Choroid plexus epithelial cell (primary cell): ENCODE data around the gene CLEC10A.

Experiments used
- DNase-seq: peaks from one replicate; pipeline ENCODE4 v3.0.0-alpha.2; 2010; ENCODE audit warnings: low read depth
- H3K4me3 ChIP-seq: 2 replicates; pipeline ENCODE4 v1.5.1; 2011; ENCODE audit warnings: low read depth, mild to moderate bottlenecking, control low read depth, low read length, moderate library complexity
- CTCF ChIP-seq: conservative IDR thresholded peaks from 2 replicates; pipeline ENCODE4 v1.5.1; 2011; ENCODE audit warnings: low read depth, mild to moderate bottlenecking, control low read depth, inconsistent platforms, low read length, moderate library complexity

Gene CLEC10A

GRCh38 chr17:7041607-7042500 is 38.2 kb downstream of the CLEC10A start:
- no peak for DNase-seq
- no peak for TF ChIP-seq CTCF
- peak overlapping the region; percentile 53 for H3K4me3 ChIP-seq

- no peak for TF ChIP-seq CTCF
- no peak overlapping the region for H3K4me3 ChIP-seq
- no peak for DNase-seq
Observed at GRCh38 chr17:7039832-7040231, 40.2 kb downstream of the CLEC10A start.

- DNase-seq = no peak
- no peak for TF ChIP-seq CTCF
- no peak overlapping the region for H3K4me3 ChIP-seq
Observed at GRCh38 chr17:7038025-7038862, 41.8 kb downstream of the CLEC10A start.

- TF ChIP-seq CTCF = no peak
- peak within 1 kb of the TSS; percentile 78 for H3K4me3 ChIP-seq
- DNase-seq = peak; percentile 97
Observed at GRCh38 chr17:7035591-7036368, 44.3 kb downstream of the CLEC10A start, which contains the start of gene SLC16A13. Gene SLC16A13 (plus strand): TSS chr17:7036015. CDS start chr17:7036383, 368 bp downstream.

GRCh38 chr17:7034955-7035590 is 45.0 kb downstream of the CLEC10A start:
- no peak for DNase-seq
- H3K4me3 ChIP-seq = peak overlapping the region; percentile 78
- TF ChIP-seq CTCF = no peak

- H3K4me3 ChIP-seq = no peak overlapping the region
- no peak for TF ChIP-seq CTCF
- DNase-seq = no peak
Observed at GRCh38 chr17:7029659-7030058, 50.4 kb downstream of the CLEC10A start.
